HG02763 (cell line): Measurements from ENCODE around the gene TMEM123.
"Not testable (repeated sequence)": the region's sequence is repeated elsewhere in the genome, so short reads cannot be mapped to it uniquely, and the experiment has no call there.

Experiments used
- ATAC-seq: cut with Tn5 transposase; IDR thresholded peaks from one replicate; pipeline ENCODE4 v1.9.1; 2021; ENCODE audit warnings: mild to moderate bottlenecking, moderate library complexity; ENCODE audit not compliant: unreplicated experiment

TMEM123 gene

GRCh38 chr11:102451041-102451680 lies 1.4 kb downstream of the TMEM123 start:
- ATAC-seq, result no peak

GRCh38 chr11:102449651-102450570 lies 2.7 kb downstream of the TMEM123 start:
- no peak for ATAC-seq

GRCh38 chr11:102448869-102449224 lies 3.7 kb downstream of the TMEM123 start:
- no peak for ATAC-seq

GRCh38 chr11:102447941-102448868 lies 4.4 kb downstream of the TMEM123 start:
- no peak for ATAC-seq

- no peak for ATAC-seq
Observed at GRCh38 chr11:102447193-102447592, 5.4 kb downstream of the TMEM123 start.

- ATAC-seq, result no peak
Observed at GRCh38 chr11:102446606-102447005, 6.0 kb downstream of the TMEM123 start.

GRCh38 chr11:102444693-102445092 lies 7.9 kb downstream of the TMEM123 start:
- not testable (repeated sequence) for ATAC-seq

- not testable (repeated sequence) for ATAC-seq
Observed at GRCh38 chr11:102444142-102444541, 8.4 kb downstream of the TMEM123 start.

GRCh38 chr11:102439063-102439363 lies 13.6 kb downstream of the TMEM123 start:
- ATAC-seq, result not testable (repeated sequence)

- no peak for ATAC-seq
Observed at GRCh38 chr11:102438311-102439062, 14.1 kb downstream of the TMEM123 start.

GRCh38 chr11:102437727-102438126 lies 14.8 kb downstream of the TMEM123 start:
- ATAC-seq, result no peak

GRCh38 chr11:102436976-102437375 lies 15.6 kb downstream of the TMEM123 start:
- ATAC-seq, result no peak

- no peak for ATAC-seq
Observed at GRCh38 chr11:102436561-102436960, 16.0 kb downstream of the TMEM123 start.

GRCh38 chr11:102435688-102436087 lies 16.9 kb downstream of the TMEM123 start:
- no peak for ATAC-seq

GRCh38 chr11:102433571-102433970 lies 19.0 kb downstream of the TMEM123 start:
- not testable (repeated sequence) for ATAC-seq

- ATAC-seq, result not testable (repeated sequence)
Observed at GRCh38 chr11:102432560-102432959, 20.0 kb downstream of the TMEM123 start.

GRCh38 chr11:102431404-102431803 lies 21.2 kb downstream of the TMEM123 start:
- ATAC-seq, result no peak

GRCh38 chr11:102430158-102430836 lies 22.3 kb downstream of the TMEM123 start:
- peak; percentile 94 for ATAC-seq

GRCh38 chr11:102429691-102430090 lies 22.9 kb downstream of the TMEM123 start:
- no peak for ATAC-seq

- ATAC-seq, result no peak
Observed at GRCh38 chr11:102429226-102429625, 23.3 kb downstream of the TMEM123 start.
